Neuronal stem cell (in vitro differentiated cells): ENCODE data around the gene AUTS2.

Experiments used
- DNase-seq: peaks from one replicate; pipeline ENCODE4 v3.0.0-alpha.2; 2013; ENCODE audit warnings: low spot score
- H2AFZ ChIP-seq: one replicate; pipeline ENCODE4 v1.6.1; 2013; ENCODE audit warnings: mild to moderate bottlenecking, low read length, inconsistent platforms
- H2AK5ac ChIP-seq: 2 replicates; pipeline ENCODE4 v1.6.1; 2013; ENCODE audit warnings: low read depth, mild to moderate bottlenecking, inconsistent platforms, low read length, moderate library complexity, mixed read lengths
- H2BK120ac ChIP-seq: 2 replicates; pipeline ENCODE4 v1.6.1; 2013; ENCODE audit warnings: low read depth, mild to moderate bottlenecking, inconsistent platforms, low read length, moderate library complexity, mixed read lengths
- H2BK12ac ChIP-seq: one replicate; pipeline ENCODE4 v1.6.1; 2013; ENCODE audit warnings: low read length, inconsistent platforms
- H2BK15ac ChIP-seq: 2 replicates; pipeline ENCODE4 v1.6.1; 2013; ENCODE audit warnings: mild to moderate bottlenecking, low read length, inconsistent platforms, mixed read lengths
- H2BK5ac ChIP-seq: one replicate; pipeline ENCODE4 v1.6.1; 2013; ENCODE audit warnings: inconsistent platforms, mild to moderate bottlenecking, low read length, moderate library complexity
- H3K14ac ChIP-seq: one replicate; pipeline ENCODE4 v1.6.1; 2013; ENCODE audit warnings: low read length, inconsistent platforms
- H3K18ac ChIP-seq: 2 replicates; pipeline ENCODE4 v1.6.1; 2013; ENCODE audit warnings: low read length, inconsistent platforms
- H3K23ac ChIP-seq: 2 replicates; pipeline ENCODE4 v1.6.1; 2013; ENCODE audit warnings: low read depth, mild to moderate bottlenecking, mixed read lengths, low read length, inconsistent platforms; ENCODE audit not compliant: poor library complexity
- H3K27ac ChIP-seq: replicated peaks from 3 replicates; pipeline ENCODE4 v1.5.1; 2013; ENCODE audit warnings: low read length, inconsistent platforms
- H3K27me3 ChIP-seq, 3 experiments: 2 replicates each; pipeline ENCODE4 v1.6.1; 2013; ENCODE audit warnings: low read length in 3 of 3, mild to moderate bottlenecking in 2 of 3, inconsistent platforms in 1 of 3, low read depth in 1 of 3, mixed read lengths in 1 of 3, moderate library complexity in 1 of 3; ENCODE audit not compliant: control insufficient read depth in 3 of 3, insufficient read depth in 3 of 3
- H3K36me3 ChIP-seq, 2 donors: replicated peaks in 1 of 2; 2 replicates each; pipeline ENCODE4 v1.6.1; 2013; ENCODE audit warnings: low read length in 2 of 2; ENCODE audit not compliant: control insufficient read depth in 2 of 2, insufficient read depth in 2 of 2
- H3K4ac ChIP-seq: 2 replicates; pipeline ENCODE4 v1.6.1; 2013; ENCODE audit warnings: inconsistent platforms, mild to moderate bottlenecking, low read length, moderate library complexity
- H3K4me1 ChIP-seq, 2 donors: 1 replicate in 1 of 2; 2 replicates in 1 of 2; pipeline ENCODE4 v1.6.1; 2013; ENCODE audit warnings: low read length in 2 of 2, low read depth in 1 of 2; ENCODE audit not compliant: control insufficient read depth in 2 of 2, insufficient read depth in 1 of 2
- H3K4me2 ChIP-seq: one replicate; pipeline ENCODE4 v1.6.1; 2013; ENCODE audit warnings: mild to moderate bottlenecking, low read length, inconsistent platforms; ENCODE audit not compliant: insufficient read depth, poor library complexity, severe bottlenecking
- H3K4me3 ChIP-seq, 2 donors: 2 replicates each; pipeline ENCODE4 v1.5.1; 2013; ENCODE audit warnings: low read length in 2 of 2, mild to moderate bottlenecking in 2 of 2, inconsistent platforms in 1 of 2, moderate library complexity in 1 of 2
- H3K79me1 ChIP-seq: one replicate; pipeline ENCODE4 v1.6.1; 2013; ENCODE audit warnings: low read depth, mild to moderate bottlenecking, inconsistent platforms, low read length, moderate library complexity
- H3K9ac ChIP-seq: one replicate; pipeline ENCODE4 v1.6.1; 2013; ENCODE audit warnings: mild to moderate bottlenecking, low read depth, low read length, inconsistent platforms; ENCODE audit not compliant: poor library complexity
- H3K9me3 ChIP-seq, 2 donors: replicated peaks in 1 of 2; 2 replicates each; pipeline versions ENCODE3 to v1.6.1; 2013; ENCODE audit warnings: low read length in 2 of 2, mild to moderate bottlenecking in 2 of 2, inconsistent platforms in 1 of 2, low read depth in 1 of 2, mixed read lengths in 1 of 2, moderate library complexity in 1 of 2; ENCODE audit not compliant: control insufficient read depth in 2 of 2, insufficient read depth in 1 of 2
- H4K8ac ChIP-seq: one replicate; pipeline ENCODE4 v1.6.1; 2013; ENCODE audit warnings: low read depth, mild to moderate bottlenecking, inconsistent platforms, low read length, moderate library complexity
- H4K91ac ChIP-seq: one replicate; pipeline ENCODE4 v1.6.1; 2013; ENCODE audit warnings: low read length, low read depth, mild to moderate bottlenecking, inconsistent platforms; ENCODE audit not compliant: poor library complexity
- WGBS, 2 donors: extraction: QIAGEN DNeasy Blood & Tissue Kit; methylation state at CpG; one replicate each; pipeline ENCODE4 v1.1.7; 2013; ENCODE audit warnings: missing lambda C conversion rate in 2 of 2, mixed read lengths in 1 of 2; ENCODE audit not compliant: insufficient read length in 2 of 2, insufficient replicate concordance in 1 of 2; ENCODE audit errors: extremely low coverage in 2 of 2; 5-methylcytosine and 5-hydroxymethylcytosine counted together

The AUTS2 gene

GRCh38 chr7:70405241-70405640 lies 807.0 kb downstream of the AUTS2 start:
- no peaks in the 10 kb centered on the region for H3K36me3 ChIP-seq
- no peak overlapping the region for H2AFZ ChIP-seq
- peaks cover 0 to 6% of the 10 kb centered on the region in 2 donors for H3K4me1 ChIP-seq
- H3K27me3 ChIP-seq: no peaks in the 10 kb centered on the region
- H3K9me3 ChIP-seq: no peaks in the 10 kb centered on the region
- no peak overlapping the region for H3K4ac ChIP-seq
- H3K9ac ChIP-seq: no peak overlapping the region
- H3K79me1 ChIP-seq: no peaks in the 10 kb centered on the region
- DNase-seq: no peak
- H4K91ac ChIP-seq: no peak overlapping the region
- H3K18ac ChIP-seq: no peak overlapping the region
- no CpG with 5 or more reads among the region's 5 CpGs for WGBS, 2 donors
- H3K23ac ChIP-seq: no peak overlapping the region
- no peak overlapping the region for H2BK15ac ChIP-seq
- no peak overlapping the region for H3K14ac ChIP-seq
- H4K8ac ChIP-seq: no peak overlapping the region
- no peak overlapping the region for H3K27ac ChIP-seq
- no peak overlapping the region for H2AK5ac ChIP-seq
- H3K4me2 ChIP-seq: no peak overlapping the region
- H2BK5ac ChIP-seq: no peak overlapping the region
- no peak overlapping the region for H2BK120ac ChIP-seq
- H2BK12ac ChIP-seq: no peak overlapping the region
- no peak overlapping the region for H3K4me3 ChIP-seq

DNA sequence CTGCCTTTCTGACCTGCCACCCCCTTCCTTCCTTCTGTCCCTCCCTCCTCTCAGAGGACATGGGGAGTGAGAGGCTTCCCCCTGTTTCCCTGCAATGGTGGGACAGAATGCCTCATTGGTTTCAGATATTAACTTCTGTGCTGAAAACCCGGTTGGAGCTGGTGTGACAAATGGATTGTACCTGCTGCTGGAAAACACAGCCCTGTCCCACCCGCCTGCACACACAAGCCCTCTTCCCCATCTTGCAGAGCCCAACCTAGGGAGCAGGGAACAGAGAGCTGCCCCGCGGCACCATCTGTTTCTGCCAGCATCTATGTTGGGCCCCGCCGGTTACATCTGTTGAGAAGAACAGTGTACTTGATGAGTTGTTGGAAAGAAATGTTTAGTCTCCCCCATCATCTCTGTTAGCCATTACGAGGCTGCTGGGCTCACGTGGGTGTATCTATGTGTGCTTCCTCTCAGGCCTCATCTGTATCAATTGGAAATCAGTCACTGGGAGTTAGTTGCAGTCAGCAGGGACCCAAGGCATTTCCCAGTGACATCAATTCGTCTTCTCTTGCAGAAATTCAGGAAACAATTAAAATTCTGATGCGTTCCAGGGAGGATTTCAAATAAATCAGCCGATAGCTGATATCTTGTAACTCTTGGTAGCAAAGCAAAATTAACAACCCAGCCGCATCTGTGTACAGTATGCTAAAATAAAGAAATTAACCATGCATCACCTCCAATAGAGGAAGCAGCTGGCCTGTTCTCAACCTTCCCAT lies 808.1 kb downstream of the AUTS2 start:
- H4K91ac ChIP-seq: no peak overlapping the region
- no peak overlapping the region for H3K18ac ChIP-seq
- no peaks in the 10 kb centered on the region for H3K27me3 ChIP-seq
- H3K9ac ChIP-seq: no peak overlapping the region
- no peak overlapping the region for H3K4ac ChIP-seq
- DNase-seq: no peak
- no peak overlapping the region for H3K4me2 ChIP-seq
- no peak overlapping the region for H3K27ac ChIP-seq
- H2AFZ ChIP-seq: no peak overlapping the region
- H2BK12ac ChIP-seq: no peak overlapping the region
- H2BK120ac ChIP-seq: no peak overlapping the region
- no peaks in the 10 kb centered on the region for H3K79me1 ChIP-seq
- no peaks in the 10 kb centered on the region for H3K36me3 ChIP-seq
- H2BK5ac ChIP-seq: no peak overlapping the region
- no peak overlapping the region for H4K8ac ChIP-seq
- no peak overlapping the region for H3K14ac ChIP-seq
- no peak overlapping the region for H3K23ac ChIP-seq
- no peak overlapping the region for H3K4me3 ChIP-seq
- WGBS, 2 donors: no CpG with 5 or more reads among the region's 12 CpGs
- H2BK15ac ChIP-seq: no peak overlapping the region
- no peak overlapping the region for H2AK5ac ChIP-seq
- no peaks in the 10 kb centered on the region for H3K9me3 ChIP-seq
- H3K4me1 ChIP-seq: peaks cover 0 to 6% of the 10 kb centered on the region in 2 donors

GRCh38 chr7:70406950-70407209 lies 808.6 kb downstream of the AUTS2 start:
- no peak overlapping the region for H2AFZ ChIP-seq
- no peak overlapping the region for H3K9ac ChIP-seq

GRCh38 chr7:70408477-70408876 lies 810.2 kb downstream of the AUTS2 start:
- H3K36me3 ChIP-seq: no peaks in the 10 kb centered on the region
- no peak overlapping the region for H3K4me3 ChIP-seq
- DNase-seq: no peak
- no peak overlapping the region for H4K8ac ChIP-seq
- H3K4ac ChIP-seq: no peak overlapping the region
- no peak overlapping the region for H3K18ac ChIP-seq
- no peaks in the 10 kb centered on the region for H3K27me3 ChIP-seq
- H2BK120ac ChIP-seq: no peak overlapping the region
- H3K9me3 ChIP-seq: no peaks in the 10 kb centered on the region
- WGBS, 2 donors: no CpG with 5 or more reads among the region's 2 CpGs
- H3K79me1 ChIP-seq: no peaks in the 10 kb centered on the region
- H2BK12ac ChIP-seq: no peak overlapping the region
- no peak overlapping the region for H3K27ac ChIP-seq
- H2AFZ ChIP-seq: no peak overlapping the region
- no peak overlapping the region for H3K4me2 ChIP-seq
- H3K4me1 ChIP-seq: peaks cover 0 to 6% of the 10 kb centered on the region in 2 donors
- no peak overlapping the region for H3K9ac ChIP-seq
- no peak overlapping the region for H4K91ac ChIP-seq
- no peak overlapping the region for H2BK5ac ChIP-seq
- no peak overlapping the region for H3K14ac ChIP-seq
- H2BK15ac ChIP-seq: no peak overlapping the region
- H2AK5ac ChIP-seq: no peak overlapping the region
- H3K23ac ChIP-seq: no peak overlapping the region

More at GRCh38 chr7:70406950-70407209, 808.6 kb downstream of the AUTS2 start:
- H3K9me3 ChIP-seq: no peaks in the 10 kb centered on the region
- DNase-seq: no peak
- H3K27ac ChIP-seq: no peak overlapping the region
- no CpG with 5 or more reads among the region's 4 CpGs for WGBS, 2 donors
- H3K36me3 ChIP-seq: no peaks in the 10 kb centered on the region
- no peak overlapping the region for H3K4me2 ChIP-seq
- no peak overlapping the region for H3K23ac ChIP-seq
- no peaks in the 10 kb centered on the region for H3K27me3 ChIP-seq
- H3K4me1 ChIP-seq: peaks cover 0 to 6% of the 10 kb centered on the region in 2 donors
- no peak overlapping the region for H4K8ac ChIP-seq
- no peak overlapping the region for H2BK15ac ChIP-seq
- H3K18ac ChIP-seq: no peak overlapping the region
- H2AK5ac ChIP-seq: no peak overlapping the region
- H2BK12ac ChIP-seq: no peak overlapping the region
- no peak overlapping the region for H3K14ac ChIP-seq
- H2BK5ac ChIP-seq: no peak overlapping the region
- H3K4ac ChIP-seq: no peak overlapping the region
- no peak overlapping the region for H2BK120ac ChIP-seq
- no peak overlapping the region for H4K91ac ChIP-seq
- no peaks in the 10 kb centered on the region for H3K79me1 ChIP-seq
- no peak overlapping the region for H3K4me3 ChIP-seq
